DMS53 (cell line): ENCODE measurements around the gene VSTM2B.
A peak's percentile ranks its signal among the peaks of the same experiment; 100 is the strongest.
"Not testable (repeated sequence)": the region's sequence is repeated elsewhere in the genome, so short reads cannot be mapped to it uniquely, and the experiment has no call there.

ENCODE experiments used
- DNase-seq: peaks from one replicate; lab custom pipeline; 2025; lab: John Stamatoyannopoulos, UW

Gene VSTM2B

DNA sequence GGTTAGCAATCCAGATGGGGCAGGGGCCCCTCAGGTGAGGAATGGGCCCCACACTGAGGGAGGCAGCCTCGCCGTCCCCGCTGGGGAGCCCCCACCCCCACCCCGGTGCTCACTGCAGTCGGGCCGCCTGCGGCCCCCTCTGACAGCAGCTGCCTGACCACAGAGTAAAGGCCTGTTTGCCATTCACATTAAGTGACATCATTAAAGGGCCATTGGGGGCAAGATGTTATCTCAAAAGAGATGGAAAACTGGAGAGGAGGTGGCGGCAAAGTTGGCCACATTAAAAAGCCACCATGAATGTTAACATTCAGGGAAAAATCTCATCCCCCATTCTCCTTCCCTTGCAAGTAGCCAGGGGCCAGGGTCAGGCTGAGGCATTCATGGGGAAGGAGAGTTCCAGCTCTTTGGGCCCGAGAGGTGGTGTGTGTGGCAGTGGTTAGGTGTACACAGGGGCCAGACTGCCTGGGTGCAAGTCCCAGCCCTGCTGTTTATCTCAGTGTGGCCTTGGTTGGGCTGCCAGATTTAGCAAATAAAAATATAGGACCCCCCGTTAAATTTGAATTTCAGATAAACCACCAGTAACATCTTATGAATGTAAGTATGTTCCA, 20.9 kb downstream of the VSTM2B start:
- DNase-seq, result no peak

DNA sequence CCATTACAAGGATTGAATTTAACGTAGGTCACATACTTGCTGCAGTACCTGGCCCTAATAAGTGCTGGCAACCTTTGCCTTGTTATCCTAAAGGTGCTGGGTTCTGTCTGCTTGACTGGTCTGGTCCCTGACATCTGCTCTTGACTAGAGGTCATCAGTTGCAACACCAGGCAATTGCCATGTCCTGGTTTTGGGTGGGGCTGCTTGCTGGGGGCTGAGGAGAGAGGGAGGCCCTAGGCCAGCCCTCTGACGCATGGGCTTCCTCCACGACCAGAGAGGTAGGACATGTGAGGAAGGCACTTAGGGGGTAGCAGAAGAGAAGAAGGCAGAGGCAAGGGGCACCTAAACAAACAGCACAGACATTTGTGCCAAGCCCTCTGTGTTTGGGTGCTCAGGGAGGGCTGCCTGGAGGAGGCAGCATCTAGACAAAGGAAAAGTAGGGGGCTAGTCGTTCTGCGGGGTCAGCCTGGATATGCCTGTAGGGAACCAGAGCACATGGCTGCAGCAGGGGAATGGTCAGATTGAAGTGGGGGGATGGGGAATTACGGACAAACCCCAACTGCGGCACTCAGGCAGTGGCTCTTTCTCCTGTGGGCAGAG, 21.7 kb downstream of the VSTM2B start:
- DNase-seq, result no peak

DNA sequence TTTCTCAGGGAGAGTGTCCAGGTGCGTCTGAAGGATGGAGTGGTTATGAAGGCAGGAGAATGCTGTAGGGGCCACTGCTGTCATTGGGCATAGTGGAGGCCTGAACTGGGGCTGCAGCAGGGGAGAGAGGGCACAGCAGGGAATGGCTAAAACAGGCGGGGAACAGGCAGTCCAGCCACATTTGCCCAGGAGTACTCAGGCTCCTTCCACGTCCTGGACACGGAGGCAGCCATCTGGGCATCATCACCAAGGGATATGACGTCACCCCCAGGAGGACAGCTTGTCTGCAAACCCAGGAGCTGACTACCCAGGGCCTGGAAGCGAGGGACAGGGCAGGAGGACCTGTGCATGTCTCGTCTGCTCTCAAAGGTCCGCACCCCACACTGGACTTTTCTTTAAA, 22.2 kb downstream of the VSTM2B start:
- DNase-seq, result no peak

DNA sequence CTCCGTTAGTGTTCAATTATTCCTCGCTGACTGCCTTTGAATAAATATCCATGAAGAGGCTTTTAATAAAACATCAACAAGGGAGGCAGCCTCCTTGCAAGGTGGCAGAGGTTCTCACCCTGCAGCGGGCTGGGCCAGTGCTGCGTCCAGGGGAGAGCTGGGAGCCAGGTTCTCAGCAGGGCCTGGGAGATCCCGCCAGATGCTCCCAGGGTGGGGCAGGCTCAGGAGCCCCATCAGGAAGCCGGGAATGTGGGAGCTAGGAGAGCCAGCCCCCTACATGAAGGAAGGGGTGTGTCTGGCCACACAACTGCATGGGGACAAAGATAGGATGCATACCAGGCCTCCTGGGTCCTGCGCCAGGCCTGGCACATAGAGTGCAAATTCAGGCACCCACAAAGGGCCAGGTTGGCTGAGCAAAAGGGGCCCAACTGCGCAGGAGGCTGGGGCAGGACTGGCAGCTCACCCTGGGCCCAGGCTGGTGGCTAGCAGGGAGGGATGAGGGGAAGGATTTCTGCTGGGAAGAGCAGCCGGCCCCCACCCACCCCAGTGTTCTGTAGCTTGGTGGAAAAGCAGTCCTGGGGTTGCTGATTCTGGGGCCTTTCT, 22.8 kb downstream of the VSTM2B start:
- DNase-seq, result no peak

DNA sequence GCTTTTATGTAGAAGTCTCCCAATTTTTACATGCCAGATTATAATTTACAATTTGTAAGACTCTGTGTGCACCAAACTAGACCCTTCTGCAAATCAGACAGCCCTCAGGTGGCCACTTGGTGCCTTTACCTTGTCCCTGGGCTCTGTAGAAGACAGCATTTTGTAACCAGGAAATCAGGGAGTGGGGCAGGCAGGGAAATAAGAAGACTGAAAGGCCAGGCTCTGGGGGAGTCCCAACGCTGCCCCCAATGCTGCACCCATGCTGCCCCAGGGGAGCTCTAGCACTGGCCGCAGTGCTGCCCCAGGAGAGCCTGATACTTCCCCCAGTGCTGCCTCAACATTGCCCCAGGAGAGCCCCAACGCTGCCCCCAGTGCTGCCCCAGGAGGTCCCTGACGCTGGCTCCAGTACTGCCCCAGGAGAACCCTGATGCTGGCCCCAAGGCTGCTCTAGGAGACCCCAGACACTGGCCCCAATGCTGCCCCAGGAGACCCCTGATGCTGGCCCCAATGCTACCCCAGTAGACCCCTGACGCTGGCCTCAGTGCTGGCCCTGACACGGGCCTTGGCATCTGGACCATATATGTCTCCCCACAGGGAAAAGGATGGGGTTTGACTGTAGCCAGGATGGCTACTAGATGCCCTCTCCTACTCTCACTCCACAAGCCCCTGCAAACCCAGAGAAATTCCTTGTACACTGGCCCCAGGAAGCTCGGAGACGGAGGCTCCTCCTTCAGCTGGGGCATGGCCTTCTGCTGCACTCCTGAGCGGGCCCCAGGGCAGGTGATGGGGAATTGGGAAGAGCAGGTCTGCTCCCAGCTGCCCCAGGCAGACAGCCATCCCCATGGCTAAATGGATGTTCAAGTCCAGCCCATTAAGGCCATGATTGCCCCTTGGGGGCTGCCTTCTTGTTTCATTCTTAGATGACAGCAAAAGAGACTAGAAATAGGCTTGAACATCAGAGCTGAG, 23.6 kb downstream of the VSTM2B start:
- no peak for DNase-seq

DNA sequence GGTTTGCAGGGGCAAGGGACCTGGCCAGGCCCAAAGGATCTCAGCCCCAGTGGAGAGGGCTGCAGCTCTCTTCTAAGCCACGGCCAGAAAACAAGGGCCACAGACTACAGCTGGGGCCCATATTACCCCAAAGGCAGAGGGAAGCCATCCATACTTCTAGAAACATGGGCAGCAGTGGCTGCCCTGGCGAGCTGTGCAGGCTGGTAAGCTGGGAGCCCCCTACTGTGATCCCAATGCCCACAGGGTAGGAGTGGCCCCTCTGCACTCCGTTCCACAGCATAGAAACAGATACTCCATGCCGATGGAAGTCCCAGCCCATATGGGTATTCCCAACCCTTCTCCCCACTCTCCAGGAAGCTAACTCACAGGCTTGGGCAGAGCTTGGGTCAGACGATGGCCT, 25.1 kb downstream of the VSTM2B start:
- DNase-seq, result no peak

DNA sequence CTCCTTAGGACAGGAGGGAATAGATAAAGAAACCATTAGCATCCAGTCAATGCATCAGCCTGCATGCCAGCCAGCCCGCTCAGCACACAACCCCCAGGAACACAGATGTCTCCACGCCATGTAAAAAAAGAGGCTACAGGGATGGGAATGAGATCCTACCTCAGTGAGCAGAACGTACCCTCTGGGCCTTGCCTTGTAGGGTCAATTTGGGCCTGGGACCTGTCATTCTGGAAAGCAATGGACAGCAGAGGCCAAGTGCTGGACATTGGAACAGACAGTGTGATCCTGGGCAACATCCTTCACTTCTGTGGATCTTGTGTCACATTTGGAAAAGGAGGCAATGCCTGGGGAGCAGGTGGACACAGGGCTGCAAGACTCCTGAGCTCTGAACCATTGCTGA, 26.0 kb downstream of the VSTM2B start:
- no peak for DNase-seq

DNA sequence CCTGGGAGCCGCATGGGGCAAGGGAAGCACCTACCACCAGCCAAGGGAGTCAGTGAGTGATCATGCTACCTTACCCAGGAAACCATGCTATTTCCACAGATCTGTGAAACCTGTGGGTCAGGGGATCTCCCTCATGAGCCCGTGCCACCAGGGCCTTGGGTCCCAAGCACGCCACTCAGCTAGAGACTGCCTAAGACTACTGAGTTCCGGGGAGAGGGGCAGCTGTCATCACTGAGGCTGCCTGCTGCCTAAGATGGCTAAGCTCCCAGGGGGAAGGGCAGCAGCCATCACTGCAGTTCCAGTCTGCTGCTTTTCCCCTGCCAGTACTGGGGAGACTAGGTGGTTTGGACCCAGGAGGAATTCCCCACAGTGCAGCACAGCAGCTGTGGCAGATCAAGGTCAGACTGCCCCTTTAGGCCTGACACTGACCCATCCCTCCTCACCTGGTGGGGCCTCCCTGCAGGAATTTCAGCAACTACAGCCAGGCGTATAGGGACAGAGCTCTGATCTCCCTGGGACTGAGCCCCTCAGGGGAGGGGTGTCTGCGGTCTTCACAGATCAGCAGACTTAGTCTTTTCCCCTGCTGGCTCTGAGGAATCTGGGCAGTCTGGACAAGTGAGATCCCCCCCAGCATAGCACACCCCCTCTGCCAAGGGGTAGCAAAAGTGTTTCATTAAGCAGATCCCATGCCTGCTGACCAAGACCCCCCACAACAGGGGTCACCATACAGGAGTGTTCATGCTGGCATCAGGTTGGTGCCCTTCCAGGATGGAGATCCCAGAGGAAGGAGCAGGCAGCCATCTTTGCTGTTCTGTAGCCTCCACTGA, 26.9 kb downstream of the VSTM2B start:
- DNase-seq, result no peak

DNA sequence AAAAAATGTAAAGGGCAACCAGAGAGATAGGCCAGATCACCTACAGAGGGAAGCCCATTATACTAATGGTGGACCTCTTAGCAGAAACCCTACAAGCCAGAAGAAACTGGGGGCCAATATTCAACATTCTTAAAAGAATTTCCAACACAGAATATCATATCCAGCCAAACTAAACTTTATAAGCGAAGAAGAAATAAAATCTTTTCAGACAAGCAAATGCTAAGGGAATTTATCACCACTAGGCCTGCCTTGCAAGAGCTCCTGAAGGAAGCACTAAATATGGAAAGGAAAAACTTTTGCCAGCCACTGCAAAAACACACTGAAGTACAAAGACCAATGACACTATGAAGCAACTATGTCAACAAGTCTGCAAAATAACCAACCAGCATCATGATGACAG, 28.4 kb downstream of the VSTM2B start:
- no peak for DNase-seq

DNA sequence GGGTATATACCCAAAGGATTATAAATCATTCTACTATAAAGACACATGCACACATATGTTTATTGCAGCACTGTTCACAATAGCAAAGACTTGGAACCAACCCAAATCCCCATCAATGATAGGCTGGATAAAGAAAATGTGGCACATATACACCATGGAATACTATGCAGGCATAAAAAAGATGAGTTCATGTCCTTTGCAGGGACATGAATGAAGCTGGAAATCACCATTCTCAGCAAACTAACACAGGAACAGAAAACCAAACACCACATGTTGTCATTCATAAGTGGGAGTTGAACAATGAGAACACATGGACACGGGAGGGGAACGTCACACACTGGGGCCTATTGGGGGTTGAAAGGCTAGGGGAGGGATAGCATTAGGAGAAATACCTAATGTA, 33.3 kb downstream of the VSTM2B start:
- DNase-seq, result not testable (repeated sequence)

DNA sequence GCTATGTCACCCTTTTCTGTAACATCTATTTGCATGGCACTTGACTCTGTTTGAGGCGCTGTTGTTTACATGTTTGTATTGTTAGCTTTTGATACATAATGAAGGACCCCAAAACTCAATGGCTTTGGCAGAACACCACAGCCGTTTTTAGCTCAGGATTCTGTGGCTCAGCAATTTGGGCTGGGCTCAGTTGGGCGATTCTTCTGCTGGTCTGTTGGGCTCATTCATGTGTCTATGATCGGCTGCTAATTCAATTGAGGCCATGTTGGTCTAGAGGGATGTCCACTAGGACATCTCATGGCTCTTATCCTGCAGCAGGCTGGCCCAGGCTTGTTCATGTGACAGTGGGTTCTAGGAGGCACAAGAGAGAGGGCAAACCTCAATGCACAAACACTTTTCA, 33.9 kb downstream of the VSTM2B start:
- DNase-seq, result no peak

DNA sequence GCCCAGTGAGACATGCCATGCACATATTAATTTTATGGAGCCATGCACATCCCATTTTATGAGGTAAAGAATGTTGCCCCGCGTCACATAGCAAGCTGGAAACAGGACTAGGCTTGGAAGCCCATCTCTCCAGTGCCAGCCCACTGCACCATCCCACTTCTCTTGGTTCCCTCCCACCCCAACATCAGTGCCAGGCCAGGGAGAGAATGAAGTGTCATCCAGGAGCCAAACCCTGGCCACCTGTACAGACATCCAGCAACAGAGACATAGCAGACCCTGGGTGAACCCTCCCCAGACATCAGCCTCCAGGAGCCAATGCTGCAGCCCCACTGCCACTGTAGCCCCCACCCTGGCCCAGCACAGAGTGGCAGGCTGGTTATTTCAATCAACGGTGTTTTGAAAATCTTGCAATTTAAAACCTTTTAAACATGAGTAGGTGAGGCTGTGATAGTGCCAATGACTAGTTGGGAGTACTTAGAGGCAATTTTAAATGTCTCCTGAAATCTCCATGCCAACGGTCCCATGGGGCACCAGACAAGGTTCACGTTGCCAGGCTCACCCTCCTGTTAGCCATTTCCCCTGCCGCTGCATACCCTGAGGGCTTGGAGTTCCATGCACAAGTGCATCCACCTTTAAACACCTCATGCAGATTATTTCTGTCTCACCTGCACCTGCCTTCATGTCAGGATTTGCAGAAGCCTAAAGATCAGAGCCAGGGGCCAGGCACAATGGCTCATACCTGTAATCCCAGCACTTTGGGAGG, 34.7 kb downstream of the VSTM2B start:
- no peak for DNase-seq

DNA sequence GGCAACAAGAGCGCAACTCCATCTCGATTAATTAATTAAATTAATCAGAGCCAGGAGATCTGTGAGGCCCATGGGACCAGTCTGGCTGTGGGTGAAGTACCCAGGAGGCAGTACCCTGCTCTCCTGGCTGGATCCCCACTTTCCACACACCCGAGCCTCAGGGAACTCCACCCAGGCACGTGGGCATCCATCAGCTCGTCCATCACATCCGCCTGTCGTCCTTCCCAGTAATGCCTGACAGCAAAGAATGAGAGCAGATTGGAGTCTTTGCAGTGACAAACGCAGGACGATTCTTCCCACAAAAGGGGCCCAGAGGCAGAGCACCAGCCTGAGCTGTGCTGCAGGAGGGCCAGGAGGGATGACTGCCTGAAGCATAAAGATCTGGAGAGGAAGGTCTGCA, 35.8 kb downstream of the VSTM2B start:
- DNase-seq, result no peak

DNA sequence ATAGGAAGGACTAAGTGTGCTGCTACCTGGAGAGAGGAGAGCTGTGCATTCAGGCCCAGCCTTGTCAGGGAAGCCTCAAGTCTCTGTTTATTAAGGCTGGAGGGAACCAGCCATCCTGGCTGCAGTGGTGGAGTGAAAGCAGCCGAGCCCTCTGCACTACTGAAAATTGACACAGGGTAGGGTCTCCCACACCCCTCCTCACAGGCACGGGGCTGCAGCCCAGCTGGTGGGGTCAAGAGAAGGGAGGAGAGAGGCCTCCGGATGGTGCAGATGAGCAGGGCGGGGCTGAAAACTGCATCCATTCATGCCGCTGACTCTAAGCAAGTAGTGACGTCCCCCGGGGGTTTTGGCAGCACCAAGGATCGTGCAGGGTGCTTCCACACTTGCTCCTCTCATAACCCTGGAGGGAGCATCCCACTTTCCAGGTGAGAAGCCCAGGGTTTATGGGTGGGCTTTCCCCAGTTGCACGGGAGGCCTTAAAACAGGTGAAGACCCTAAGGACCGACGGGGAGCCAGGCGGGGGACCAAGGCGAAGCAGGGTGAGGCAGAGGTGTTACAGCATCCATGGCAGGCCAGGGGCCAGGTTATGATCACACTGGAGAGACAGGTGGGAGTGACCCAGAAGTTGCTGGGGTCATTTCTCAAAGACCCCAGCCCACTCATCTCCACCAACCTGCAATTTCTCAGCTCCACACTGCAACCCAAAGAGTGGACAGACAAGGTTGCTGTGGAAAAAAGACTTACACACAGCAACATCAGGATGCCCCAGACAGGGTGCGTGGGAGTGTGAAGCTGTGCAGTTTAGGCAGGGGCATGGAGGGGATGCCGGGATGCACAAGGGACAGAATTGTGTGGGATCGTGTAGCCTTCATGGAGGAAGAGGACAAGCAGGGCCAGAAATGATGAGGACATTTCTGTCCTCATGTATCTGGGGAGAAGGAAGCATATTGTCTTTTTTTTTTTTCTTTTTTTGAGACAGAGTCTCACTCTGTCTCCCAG, 36.8 kb downstream of the VSTM2B start:
- no peak for DNase-seq

DNA sequence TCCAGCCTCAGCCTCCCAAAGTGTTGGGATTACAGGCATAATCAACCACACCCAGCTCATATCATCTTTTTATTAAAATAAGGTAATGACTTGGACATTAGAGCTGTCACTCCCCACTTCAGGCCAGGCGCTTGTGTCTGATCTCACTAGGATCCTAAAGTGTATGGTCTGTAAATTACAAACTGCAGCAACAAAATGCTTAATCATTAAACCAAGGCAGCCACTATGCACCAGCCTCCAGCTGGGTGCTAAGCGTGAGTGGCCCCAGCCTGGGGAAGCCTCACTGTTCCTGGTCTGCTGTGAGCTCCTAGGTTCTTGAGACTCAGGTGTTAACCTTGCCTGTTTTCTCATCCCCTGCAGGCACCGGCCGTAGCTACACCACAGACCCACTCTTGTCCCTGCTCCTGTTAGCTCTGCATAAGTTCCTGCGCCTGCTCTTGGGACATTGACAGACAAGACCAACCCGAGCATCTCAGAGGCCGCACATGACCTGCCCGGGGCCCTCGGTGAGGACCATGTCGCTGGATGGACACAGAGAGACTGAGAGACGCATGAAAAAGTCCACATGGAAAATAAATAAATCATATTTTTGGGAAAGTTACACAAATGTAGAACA, 37.8 kb downstream of the VSTM2B start:
- DNase-seq, result peak; percentile 14

DNA sequence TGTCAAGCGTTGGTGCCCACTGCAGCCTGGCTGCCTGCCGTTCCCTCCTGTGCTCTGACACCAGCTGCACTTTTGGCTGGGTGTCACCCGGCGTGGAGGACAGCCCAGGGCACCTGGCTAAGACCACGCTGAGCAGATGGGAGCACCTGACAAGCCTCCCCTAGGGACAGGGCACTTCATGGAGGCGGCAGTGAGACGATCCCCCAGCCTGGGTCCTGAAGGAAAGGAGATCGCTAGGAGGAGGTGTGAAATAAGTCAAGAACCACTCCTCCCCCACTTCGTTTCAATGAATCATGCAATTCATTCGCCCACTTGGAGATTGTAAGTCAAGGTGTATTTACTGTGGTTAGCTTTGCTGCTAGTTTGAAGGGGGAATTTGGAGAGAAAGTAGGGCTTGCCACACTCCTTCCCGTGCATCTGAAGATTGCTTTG, 38.8 kb downstream of the VSTM2B start:
- no peak for DNase-seq

DNA sequence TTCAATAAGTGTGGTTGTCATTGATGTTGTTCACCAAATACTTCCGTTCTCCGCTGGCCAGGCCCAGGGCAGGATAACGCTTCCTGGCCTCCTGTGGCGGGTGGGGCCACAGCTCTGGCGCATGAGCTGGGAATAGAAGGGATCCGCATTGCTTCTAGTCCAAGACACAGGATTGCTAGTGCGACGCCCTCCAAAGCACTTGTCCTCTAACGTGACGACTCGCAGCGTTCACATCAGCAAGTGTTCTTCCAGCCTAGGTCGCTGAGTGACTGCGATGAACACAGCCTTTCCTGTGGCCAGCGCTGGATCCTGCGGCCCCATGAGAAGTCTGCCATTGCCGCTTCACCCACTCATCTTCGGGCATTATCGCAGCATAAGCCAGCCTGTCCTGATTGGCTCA, 39.4 kb downstream of the VSTM2B start:
- no peak for DNase-seq

DNA sequence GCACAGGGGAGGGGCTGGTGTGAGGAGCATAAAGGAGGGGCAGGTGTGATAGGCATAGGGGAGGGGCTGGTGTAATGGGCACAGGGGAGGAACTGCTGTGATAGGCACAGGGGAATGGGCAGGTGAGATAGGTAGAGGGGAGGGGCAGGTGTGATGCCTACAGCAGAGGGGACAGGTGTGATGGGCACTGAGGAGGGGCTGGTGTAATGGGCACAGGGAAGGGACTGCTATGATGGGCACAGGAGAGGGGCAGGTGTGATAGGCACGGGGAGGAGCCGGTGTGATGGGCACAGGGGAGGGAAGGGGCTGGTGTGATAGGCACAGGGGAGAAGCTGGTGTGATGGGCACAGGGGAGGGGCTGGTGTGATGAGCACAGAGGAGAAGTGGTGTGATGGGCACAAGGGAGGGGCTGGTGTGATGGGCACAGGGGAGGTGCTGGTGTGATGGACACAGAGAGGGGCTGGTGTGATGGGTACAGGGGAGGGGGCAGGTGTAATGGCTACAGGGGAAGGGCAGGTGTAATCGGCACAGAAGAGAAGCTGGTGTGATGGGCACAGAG, 40.8 kb downstream of the VSTM2B start:
- no peak for DNase-seq

DNA sequence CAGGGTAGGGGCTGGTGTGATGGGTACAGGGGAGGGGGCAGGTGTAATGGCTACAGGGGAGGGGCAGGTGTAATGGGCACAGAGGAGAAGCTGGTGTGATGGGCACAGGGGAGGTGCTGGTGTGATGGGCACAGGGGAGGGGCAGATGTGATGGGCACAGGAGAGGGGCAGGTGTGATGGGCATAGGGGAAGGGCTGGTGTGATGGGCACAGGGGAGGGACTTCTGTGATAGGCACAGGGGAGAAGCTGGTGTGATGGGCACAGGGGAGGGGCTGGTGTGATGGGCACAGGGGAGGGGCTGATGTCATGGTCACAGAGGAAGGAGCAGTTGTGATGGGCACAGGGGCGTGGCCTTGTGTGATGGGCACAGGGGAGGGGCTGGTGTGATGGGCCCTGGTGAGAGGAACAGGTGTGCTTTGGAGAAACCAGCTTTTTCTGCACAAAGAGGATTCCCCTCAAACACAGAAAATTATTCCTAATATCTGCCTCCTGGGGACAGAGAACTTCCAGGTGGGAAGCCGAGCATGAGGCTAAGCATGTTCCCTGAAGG, 41.6 kb downstream of the VSTM2B start:
- DNase-seq, result no peak
